ENCODE results near the gene SLC29A2.

Gene SLC29A2, protein sequence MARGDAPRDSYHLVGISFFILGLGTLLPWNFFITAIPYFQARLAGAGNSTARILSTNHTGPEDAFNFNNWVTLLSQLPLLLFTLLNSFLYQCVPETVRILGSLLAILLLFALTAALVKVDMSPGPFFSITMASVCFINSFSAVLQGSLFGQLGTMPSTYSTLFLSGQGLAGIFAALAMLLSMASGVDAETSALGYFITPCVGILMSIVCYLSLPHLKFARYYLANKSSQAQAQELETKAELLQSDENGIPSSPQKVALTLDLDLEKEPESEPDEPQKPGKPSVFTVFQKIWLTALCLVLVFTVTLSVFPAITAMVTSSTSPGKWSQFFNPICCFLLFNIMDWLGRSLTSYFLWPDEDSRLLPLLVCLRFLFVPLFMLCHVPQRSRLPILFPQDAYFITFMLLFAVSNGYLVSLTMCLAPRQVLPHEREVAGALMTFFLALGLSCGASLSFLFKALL

DNA sequence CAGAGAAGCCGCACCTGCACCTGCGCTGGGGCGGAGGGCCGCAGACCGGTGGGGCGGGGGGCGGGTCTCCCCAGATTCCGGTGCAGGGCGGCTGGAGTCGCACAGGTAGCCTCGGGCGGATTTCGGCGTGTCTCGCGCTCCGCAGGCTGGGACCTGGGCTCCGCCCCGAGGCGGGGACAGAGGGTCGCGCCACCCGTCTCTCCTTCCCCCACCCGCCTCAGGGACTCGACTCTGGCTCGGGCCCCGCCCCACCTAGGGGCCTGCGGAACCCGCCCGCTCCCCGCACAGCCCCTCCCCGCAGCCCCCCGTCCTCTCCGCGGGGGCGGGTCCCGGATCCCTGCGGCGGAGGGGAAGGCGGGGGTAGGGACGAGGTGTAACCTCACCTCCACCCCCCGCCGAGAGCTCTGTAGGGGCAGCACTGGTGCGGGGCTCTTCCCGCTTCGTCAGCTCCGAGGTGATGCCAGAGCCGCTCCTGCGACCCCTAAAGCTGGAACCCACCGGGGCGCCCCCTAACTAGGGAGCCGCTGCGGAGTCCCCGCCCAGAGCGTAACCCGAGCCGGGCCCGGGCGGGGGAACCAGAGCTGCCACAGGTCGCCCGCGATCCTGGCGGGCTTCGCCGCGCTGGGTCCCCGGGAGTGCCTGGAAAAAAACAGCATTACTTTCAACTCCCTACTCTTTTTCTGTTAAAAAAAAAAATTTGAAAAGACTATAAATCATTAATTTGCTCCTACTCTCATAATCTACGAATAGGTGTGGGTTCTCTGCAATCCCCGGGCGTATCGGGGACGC is at the start of gene SLC29A2:
Gene SLC29A2 (minus strand): TSS at position 134 of the 789 bp plus-strand sequence. CDS start 169 bp downstream, outside the sequence.
- DNase-seq = peak; percentile 95

DNA sequence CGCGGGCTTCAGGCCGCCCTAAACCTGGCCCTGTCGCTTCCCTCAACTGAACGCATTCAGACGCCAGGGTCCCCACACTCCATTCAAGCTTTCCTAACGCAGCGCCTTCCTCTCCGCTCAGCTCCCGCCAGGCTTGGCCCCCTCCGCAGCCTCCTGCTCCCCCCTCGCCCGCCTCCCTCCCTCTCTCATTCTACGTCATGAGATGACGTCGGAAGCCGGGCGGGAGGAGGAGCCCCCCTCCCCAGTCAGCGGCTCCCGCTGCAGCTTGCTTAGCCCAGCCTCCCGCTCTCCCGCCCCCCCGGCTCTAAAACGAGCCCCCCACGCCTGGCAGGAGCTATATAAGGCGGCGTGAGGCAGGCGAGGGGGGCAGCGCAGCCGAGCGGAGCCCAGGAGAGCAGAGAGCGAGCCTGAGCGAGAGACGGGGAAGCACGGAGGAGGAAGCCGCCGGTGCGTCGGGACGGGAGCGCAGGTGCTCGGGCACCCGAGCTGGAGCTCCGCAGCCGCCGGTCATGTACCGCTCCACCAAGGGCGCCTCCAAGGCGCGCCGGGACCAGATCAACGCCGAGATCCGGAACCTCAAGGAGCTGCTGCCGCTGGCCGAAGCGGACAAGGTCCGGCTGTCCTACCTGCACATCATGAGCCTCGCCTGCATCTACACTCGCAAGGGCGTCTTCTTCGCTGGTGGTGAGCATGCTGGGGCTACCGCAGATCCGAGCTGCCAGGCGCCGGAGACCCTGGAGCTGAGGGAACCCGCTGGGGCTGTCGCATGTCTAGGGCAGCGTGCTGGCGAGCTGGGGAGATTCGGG is 49.3 kb upstream of the SLC29A2 start, which contains the start of gene NPAS4:
Gene NPAS4 (plus strand): TSS at position 365 of the 806 bp plus-strand sequence. CDS start 145 bp downstream, at position 510.
- DNase-seq = peak; percentile 70

DNA sequence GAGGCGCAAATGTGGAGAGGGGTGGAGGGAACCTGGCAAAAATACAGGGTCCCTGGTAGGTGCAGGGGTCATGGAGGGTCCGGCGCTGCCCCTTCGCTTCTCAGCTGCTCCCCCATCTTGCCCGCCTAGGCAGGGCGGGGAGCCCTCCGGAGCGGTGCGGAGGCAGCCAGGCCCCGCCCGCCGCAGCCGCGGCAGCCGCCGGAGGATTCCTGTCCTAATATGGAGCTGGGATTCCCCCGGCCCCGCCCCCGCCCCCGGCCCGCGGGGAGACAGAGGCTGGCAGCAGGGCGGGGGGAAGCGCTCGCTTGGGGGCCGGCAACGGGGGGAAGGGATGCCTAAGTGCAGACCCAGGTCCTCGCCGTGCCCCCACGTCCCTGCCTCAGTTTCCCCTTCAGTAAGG is 48.3 kb upstream of the SLC29A2 start:
- peak; percentile 7 for DNase-seq

DNA sequence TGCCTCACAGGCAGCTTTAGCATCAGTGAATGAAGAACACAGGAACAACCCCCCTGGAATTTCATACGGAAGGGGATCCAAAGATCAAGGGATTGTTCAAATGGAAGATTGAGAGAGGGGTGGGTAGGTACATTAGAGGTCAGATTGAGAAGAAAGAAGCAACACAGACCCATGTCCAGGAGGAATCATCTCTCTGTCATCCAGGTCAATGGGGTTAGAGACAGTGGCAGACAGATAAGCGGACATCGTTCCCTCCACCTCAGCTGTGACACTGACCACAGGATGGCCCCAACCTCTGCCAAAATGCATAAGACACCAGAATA is 47.4 kb upstream of the SLC29A2 start:
- DNase-seq = no peak

DNA sequence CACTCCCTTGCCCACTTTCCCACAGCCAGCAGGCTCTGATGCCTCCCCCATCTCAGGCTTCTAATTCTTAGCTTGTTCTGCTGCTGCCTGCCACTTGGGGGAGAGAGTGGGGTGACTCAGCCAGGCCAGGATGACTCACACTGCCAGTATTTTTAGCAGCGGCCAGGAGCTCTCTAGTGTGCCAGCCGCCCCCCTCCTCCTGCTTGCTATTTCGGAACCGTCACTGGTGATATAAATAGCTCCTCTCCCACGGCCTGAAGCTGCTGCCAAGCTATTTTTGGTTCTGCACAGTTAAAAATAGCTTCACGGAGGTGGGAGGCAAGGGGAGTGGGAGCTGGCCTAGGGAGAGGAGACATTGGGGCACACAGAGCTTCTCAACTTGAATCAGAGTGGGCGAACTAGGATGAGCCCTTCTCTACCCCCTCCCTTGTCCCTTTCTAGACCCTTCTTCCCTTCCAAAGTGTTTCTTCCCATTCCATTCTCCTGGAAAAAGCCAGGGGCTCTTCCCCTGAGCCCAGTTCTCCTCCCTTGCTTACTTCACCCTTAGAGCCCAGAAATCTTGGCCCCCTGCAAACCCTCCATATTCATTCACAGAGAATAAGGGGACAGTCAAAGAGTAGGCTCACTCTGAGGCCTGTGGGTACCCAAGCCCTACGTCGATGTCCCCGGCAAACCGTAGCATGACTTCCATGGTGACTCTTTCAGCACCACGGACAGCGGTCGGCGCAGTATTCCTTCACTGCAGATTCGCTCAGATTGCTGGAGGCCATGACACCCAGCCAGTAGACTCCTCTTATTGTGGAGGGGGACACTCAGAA is 46.8 kb upstream of the SLC29A2 start:
- DNase-seq = peak; percentile 57

DNA sequence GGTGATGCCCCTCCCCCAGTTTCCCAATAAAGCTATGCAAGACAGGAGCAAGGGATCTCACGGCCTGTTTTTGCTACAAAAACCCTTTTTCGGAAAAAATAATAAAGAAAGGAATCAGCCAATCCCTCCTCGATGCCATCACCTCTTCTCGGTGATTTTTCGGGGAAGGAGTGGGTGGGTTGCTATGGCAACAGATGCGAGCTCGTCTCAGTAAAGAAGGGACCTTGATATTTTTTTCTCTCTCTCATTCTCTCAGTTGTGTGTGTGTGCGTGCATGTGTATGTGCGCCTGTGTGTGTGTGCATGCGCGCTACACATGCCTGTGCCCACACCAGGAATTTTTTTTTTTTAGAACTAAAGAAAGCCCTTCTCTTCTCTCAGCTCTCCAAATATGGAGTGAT is 45.4 kb upstream of the SLC29A2 start:
- DNase-seq = no peak

DNA sequence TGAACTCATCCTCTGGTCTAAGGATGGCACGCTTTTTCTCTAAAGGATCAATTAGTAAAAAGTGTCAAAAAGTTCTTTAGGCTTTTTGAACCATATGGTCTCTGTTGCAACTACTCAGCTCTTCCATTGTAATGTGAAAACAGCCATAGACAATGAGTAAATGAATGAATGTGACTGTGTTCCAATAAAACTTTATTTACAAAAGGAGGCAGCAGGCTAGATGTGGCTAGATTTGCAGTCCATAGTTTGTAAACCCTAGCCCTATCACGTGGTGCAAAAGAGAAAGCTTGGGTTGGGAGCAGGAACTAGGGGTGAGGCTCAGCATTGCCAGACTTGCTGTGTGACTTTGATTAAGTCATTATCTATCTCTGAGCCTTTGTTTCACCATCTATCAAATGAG is 43.9 kb upstream of the SLC29A2 start:
- DNase-seq = no peak

DNA sequence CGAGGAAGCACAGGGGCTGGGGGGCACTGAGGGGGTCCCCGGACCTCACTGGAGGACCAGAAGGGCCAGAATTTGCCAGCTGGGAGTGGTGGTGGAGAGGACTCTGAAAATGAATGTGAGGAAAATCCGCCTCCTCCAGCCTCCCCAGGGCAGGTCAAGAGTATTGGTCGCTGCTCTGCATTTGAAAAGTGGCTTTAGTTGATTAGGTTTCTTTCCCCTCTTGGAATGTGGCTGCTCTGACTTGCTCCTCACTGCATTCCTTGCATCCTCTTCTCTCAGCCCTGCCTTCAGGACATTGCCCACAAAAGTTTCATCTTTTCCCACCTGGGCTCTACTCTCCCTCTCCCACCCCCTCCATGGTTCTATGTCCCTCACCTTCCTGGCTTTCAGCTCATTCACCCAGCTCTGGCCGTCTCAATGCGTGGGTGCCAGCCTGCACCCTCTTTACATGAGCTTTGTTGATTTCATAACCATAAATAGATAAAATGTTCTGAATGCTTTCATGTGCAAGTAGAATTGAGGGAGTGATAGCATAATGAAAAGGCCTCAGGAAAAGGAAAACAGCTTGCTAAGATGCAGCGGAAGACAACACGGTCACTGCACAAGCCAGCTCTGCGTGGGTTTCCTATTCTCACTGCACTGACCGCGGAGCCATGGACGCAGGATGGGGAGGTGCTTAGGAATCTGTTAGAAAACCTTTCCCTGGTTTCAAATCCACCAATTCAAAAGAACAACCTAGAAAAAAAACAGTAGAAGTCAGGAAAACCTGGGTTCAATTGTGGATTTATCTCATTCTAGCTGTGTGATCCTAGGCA is 42.8 kb upstream of the SLC29A2 start:
- DNase-seq = no peak

DNA sequence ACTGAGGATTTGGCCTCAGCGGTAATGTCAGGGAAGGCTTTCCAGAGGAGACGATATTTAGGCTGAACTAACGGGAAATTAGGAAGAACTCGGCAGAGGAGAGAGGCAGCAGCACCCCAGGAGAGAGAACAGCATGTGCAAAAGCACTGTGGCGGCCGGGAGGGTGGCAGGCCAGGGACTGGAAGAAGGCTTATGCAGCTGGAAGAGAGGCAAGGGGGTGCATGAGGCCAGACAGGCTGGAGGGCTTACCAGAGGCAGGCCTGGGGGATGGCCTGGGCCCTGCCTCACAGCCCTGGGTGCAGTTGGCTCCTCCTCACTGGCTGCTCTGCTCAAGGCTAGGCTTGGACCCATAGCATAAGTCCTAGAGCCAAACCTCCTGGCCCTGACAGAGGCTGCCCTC is 41.6 kb upstream of the SLC29A2 start:
- no peak for DNase-seq

DNA sequence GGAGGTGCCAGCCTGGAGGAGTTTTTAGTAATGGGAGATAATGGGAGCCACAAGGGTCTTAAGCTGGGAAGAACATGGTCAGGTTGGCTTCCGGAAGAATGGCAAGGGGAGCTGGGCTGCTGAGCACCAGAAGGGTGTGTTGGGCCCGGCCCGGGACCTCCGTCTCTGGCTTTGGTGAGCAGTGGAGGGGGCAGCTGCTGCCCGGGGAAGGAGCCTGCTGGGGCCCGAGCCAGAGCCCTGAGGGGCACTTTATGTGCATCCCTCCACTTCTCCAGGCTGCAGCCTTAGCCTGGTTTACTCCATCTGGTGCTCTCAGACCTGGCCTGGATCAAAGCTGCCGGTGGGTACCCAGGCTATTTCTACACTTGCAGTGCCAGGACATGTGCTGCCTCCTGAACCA is 40.5 kb upstream of the SLC29A2 start:
- no peak for DNase-seq

DNA sequence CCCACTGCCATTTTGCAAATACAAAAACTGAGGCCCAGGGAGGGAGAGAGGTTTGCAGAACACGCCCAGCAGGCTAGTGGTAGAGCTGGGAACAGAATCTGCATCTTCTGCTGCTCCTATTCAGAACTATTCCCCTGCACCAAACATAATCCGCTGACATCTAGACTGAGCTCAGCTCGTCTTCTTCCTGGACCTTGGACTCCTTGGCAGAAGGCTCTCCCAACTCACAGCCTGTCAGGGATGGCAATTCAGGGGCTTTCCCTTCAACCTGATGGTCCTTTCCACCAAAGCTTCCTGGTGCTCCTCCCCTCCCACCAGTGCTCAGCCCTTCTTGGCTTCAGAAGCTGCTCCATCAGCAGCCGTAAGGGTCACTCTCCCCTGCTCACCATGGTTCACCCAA is 39.8 kb upstream of the SLC29A2 start:
- DNase-seq = no peak

DNA sequence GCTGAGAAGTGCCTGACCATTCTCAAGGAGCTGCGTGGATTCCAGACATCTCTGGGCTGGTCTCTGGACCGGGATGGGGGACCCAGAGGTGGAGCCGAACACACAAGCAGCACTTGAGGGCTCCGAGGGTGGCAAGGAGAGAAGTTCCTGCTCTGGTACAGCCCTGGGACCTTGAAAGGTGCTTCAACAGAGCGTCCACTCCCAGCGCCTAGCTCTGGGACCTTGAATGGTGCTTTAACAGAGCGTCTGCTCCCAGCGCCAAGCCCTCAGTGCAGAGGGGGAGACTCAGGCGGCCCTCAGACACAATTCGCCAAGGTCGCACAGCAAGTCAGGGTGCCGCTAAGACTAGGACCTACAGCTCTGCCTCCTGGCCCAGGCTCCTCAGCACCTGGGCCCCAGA is 38.6 kb upstream of the SLC29A2 start:
- DNase-seq = no peak

DNA sequence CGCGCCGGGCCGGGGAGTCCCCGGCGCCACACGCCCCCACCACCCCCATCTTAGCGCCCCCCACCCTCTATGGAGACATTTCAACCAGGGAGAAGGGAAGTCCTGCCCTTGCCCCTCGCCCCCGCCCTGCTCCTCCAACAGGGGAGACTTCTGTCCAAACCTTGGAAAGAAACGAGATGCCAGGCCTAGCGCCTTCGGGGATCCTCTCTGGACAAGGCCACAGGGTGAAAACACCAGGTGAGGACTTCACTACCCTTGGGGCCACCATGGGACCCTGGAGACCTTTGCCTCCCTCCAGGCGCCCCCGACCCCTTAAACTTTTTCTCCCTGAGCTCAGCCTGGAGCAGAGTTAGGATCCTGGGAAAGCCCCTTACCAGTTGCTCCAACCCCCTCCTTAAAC is 37.7 kb upstream of the SLC29A2 start:
- DNase-seq = no peak

DNA sequence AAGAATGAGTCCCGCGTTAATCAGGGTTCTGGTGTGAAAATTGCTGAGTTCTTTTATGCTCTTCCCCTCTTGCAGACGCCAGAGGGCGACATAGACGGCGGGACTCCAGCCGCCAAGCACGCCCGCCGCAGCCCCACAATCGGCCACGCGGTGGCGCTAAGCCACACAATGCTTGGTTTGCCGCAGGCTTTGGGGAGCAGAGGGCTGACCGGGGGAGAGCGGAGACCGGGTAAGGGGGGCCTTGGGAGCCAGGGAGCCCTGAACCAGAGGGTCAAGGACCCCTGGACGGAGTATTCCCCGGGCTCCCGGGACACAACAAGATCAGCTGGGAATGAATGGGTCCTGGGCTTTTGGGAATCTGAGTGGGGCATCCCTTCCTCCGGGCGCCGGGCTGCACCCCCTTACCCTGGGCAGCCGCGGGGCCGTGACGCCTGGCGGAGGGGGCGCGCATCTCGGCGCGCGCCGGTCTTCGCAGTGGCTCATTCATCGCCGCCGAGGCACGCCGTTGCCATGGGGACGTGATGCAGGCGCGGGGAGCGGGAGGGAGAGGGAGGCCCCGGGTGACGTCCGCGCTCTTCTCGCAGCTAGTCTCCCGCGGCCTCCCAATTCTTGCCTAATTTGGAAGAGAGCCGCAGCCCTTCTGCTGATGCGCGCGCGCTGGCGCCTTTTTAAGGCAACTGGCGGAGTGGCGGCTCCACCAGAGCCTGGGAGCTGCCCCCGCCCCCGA is 37.1 kb upstream of the SLC29A2 start:
- DNase-seq = peak; percentile 85

DNA sequence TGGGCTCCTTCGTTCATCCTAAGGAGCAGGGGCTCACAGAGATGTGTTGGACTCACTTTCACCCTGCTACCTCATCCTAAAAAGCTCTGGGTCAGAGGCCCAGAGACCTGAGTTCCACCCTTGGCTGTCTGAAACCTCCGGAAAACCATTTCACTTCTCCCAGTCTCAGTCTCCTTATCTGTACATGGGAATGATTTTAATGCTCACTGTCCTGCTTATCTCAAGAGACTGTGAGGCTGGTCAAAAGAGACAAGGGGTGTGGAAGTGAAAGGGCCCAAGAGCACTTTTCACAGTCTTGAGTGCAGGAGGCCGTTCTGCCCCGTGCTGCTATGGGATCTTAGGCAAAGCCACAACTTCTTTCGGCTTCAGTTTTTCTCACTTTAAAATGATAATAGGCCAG is 36.1 kb upstream of the SLC29A2 start:
- DNase-seq = no peak

DNA sequence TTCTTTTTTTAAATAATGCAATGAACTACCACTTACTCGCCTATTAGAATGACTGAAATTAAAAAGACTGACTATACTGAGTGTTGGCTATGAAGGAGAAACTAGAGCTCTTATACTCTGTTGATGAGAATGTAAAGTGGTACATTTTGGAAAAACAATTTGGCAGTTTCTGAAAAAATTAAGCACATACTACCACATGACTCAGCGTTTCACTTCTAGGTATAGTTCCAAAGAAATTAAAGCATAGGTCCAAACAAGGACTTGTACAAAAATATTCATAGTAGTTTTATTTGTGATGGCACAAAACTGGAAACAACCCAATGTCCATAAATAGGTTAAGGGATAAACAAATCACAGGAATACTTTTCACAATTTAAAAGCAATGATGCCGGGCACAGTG is 22.4 kb upstream of the SLC29A2 start:
- DNase-seq = no peak

DNA sequence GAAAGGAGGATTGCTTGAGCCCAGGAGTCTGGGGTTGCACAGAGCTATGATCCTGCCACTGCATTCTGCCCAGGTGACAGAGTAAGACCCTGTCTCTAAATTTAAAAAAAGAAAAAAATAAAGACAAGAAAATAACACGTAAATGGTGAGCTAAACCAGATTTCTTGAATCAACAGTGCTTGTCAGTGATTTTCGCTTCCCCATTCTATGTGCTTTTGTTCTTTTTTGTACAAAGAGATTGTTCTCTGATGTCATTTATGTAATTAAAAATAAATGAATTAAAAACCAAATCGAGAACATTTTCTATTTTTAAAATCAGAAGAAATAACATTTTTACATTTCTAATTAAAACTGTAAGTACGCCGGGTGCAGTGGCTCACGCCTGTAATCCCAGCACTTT is 19.8 kb upstream of the SLC29A2 start:
- no peak for DNase-seq

DNA sequence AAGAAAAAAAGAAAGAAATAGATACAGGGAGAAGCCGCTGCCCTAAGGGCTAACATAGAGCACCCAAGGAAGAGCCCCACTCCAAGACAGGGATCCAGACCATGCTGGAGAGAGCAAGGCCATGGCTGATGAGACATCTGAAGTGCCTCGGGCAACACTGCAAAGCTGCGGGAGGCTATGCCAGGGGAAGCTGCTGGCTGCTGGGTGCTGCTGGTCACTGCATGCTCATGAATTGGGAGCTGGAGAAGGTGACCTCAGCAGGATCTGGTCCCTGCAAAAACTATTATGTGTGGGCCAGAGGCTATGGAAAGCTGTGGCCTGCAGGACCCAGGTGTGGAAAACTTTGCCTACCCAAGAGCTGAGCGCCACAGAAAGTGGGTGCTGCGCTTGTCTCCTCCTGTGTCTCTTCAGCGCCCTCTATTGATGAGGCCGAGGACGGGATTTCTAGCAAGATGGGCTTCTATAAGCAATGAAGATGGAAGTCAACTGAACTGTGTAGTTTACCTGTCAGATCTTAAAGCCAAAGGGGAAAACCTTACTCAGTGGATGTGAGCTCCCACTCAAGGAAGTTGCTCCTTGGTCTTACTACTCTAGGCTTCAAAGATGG is 17.3 kb upstream of the SLC29A2 start:
- DNase-seq = peak; percentile 84

DNA sequence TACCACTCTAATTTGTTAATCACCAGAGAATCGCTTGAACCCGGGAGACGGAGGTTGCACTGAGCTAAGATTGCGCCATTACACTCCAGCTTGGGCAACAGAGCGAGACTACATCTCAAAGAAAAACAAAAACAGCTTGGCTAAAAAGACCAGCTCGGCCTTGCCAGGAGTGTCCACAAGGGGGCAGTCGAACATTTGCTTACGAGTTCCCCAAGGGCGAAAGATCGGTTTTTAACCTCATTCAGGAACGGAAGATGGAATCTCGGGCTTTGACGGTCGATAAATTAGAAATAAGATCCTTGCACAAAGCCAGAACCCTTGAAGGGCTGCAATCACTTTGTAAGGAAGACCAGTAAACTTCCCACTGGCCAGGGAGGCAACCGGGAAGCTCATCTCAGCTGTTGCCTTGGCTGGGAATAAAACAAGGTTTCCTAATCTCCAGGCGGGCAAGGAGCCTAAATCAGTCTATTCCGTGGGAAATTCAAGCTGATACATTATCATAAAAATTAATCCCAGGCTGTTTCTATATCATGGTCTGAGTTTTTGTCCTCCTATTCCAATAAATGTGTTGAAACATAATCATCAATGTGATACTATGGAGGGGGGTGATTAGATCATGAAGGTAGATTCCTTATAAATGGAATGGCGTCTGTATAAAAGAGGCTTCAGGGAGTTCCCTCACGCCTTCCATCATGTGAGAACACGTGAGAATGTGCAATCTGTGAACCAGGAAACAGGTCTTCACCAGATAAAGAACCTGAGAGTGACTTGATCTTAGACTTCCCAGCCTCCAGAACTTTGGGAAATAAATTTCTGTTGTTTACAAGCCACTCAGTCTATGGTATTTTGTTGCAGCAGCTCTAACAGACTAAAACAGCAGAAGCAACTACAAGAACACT is 14.9 kb upstream of the SLC29A2 start:
- peak; percentile 84 for DNase-seq

Measured in NCI-H774 (cell line).